GM23338 (cell line): ENCODE measurements around the gene BCR. TPM values are rescaled to one million over a fixed set of nuclear protein-coding genes. Genes with fewer than 3 reads are reported as not detected.

Source experiments
- ATAC-seq: fragments of 200-7000 bp; cut with Tn5 transposase; 3 replicates; pipeline ENCODE4 v1.9.1; 2020
- DNase-seq: peaks from one replicate; pipeline ENCODE4 v3.0.0-alpha.2; 2015; ENCODE audit warnings: low spot score
- H2AFZ ChIP-seq: fragments of 200-600 bp; sonication (generic); 2 replicates; pipeline ENCODE4 v1.8.0; 2016; ENCODE audit warnings: antibody characterized with exemption, mild to moderate bottlenecking, moderate library complexity
- H3F3A ChIP-seq: fragments of 200-600 bp; sonication (generic); replicated peaks from 2 replicates; pipeline ENCODE4 v1.8.0; 2017; ENCODE audit warnings: antibody characterized with exemption, mixed run types, low read depth
- H3K27ac ChIP-seq: fragments of 200-600 bp; sonication (generic); 2 replicates; pipeline ENCODE4 v1.6.1; 2016; ENCODE audit warnings: low read depth
- H3K27me3 ChIP-seq: fragments of 200-600 bp; sonication (generic); 2 replicates; pipeline ENCODE4 v1.8.0; 2016; ENCODE audit warnings: mild to moderate bottlenecking, mixed run types, moderate library complexity; ENCODE audit not compliant: insufficient read depth
- H3K36me3 ChIP-seq: fragments of 200-600 bp; sonication (generic); 2 replicates; pipeline ENCODE4 v1.8.0; 2016; ENCODE audit warnings: mild to moderate bottlenecking; ENCODE audit not compliant: insufficient read depth
- H3K4me1 ChIP-seq: fragments of 200-600 bp; sonication (generic); 2 replicates; pipeline ENCODE4 v1.8.0; 2016; ENCODE audit warnings: mild to moderate bottlenecking, moderate library complexity; ENCODE audit not compliant: insufficient read depth
- H3K4me2 ChIP-seq: fragments of 200-600 bp; sonication (generic); 2 replicates; pipeline ENCODE4 v1.7.1; 2017; ENCODE audit warnings: mixed run types
- H3K4me3 ChIP-seq: fragments of 200-600 bp; sonication (generic); 2 replicates; pipeline ENCODE4 v1.6.1; 2016; ENCODE audit warnings: mixed run types
- H3K79me2 ChIP-seq: fragments of 200-600 bp; sonication (generic); replicated peaks from 2 replicates; pipeline ENCODE4 v1.8.0; 2017; ENCODE audit warnings: mild to moderate bottlenecking; ENCODE audit not compliant: insufficient read depth
- H3K9me2 ChIP-seq: fragments of 200-600 bp; sonication (generic); 2 replicates; pipeline ENCODE4 v1.8.0; 2017; ENCODE audit not compliant: insufficient read depth
- H4K20me1 ChIP-seq: fragments of 200-600 bp; sonication (generic); replicated peaks from 2 replicates; pipeline ENCODE4 v1.8.0; 2017; ENCODE audit warnings: mild to moderate bottlenecking; ENCODE audit not compliant: insufficient read depth
- H3K27ac Mint-ChIP-seq: 2 replicates; pipeline ENCODE4 v1.8.0; 2020; ENCODE audit warnings: inconsistent platforms, mild to moderate bottlenecking, moderate library complexity, mixed read lengths
- H3K27me3 Mint-ChIP-seq: 3 replicates; pipeline ENCODE4 v1.8.0; 2022; ENCODE audit warnings: low read depth, mild to moderate bottlenecking, moderate library complexity, mixed read lengths, inconsistent platforms; ENCODE audit not compliant: insufficient read depth, poor library complexity
- H3K36me3 Mint-ChIP-seq: 3 replicates; pipeline ENCODE4 v1.8.0; 2021; ENCODE audit warnings: low read depth, mild to moderate bottlenecking, inconsistent platforms, moderate library complexity, mixed read lengths
- H3K4me1 Mint-ChIP-seq: 3 replicates; pipeline ENCODE4 v1.8.0; 2020; ENCODE audit warnings: mild to moderate bottlenecking, inconsistent platforms, mixed read lengths
- H3K4me3 Mint-ChIP-seq: 3 replicates; pipeline ENCODE4 v1.8.0; 2021; ENCODE audit warnings: moderate library complexity, mild to moderate bottlenecking, inconsistent platforms, mixed read lengths
- H3K9me3 Mint-ChIP-seq: 3 replicates; pipeline ENCODE4 v1.8.0; 2020; ENCODE audit warnings: moderate library complexity, mild to moderate bottlenecking, inconsistent platforms, mixed read lengths
- CREB1 ChIP-seq: fragments of 250-450 bp; sonication (Bioruptor Pico); IDR thresholded peaks from 2 replicates; pipeline ENCODE4 v1.5.0; 2020; ENCODE audit warnings: low read depth, mild to moderate bottlenecking, moderate library complexity
- CTCF ChIP-seq, 2 experiments: fragments of 200-600 bp in 1 of 2; sonication (generic) in 1 of 2; conservative IDR thresholded peaks; 2 replicates each; pipeline versions ENCODE4 v1.5.1 to v1.6.1; 2016 to 2017; ENCODE audit warnings: antibody characterized with exemption in 2 of 2, low read depth in 2 of 2, mild to moderate bottlenecking in 2 of 2, moderate library complexity in 1 of 2
- EZH2phosphoT487 ChIP-seq: fragments of 200-600 bp; sonication (generic); IDR thresholded peaks from one replicate; pipeline ENCODE4 v1.8.1; 2018; ENCODE audit warnings: antibody characterized with exemption; ENCODE audit not compliant: unreplicated experiment
- JUNB ChIP-seq: IDR thresholded peaks from one replicate; pipeline ENCODE4 v1.6.1; 2016; ENCODE audit warnings: antibody characterized with exemption; ENCODE audit not compliant: unreplicated experiment
- NANOG ChIP-seq: IDR thresholded peaks from 2 replicates; pipeline ENCODE4 v1.6.1; 2016; ENCODE audit warnings: antibody characterized with exemption, borderline replicate concordance
- REST ChIP-seq: IDR thresholded peaks from one replicate; pipeline ENCODE4 v1.6.1; 2018; ENCODE audit warnings: antibody characterized with exemption; ENCODE audit not compliant: unreplicated experiment
- ZNF114 ChIP-seq: fragments of 250-450 bp; sonication (Bioruptor Pico); IDR thresholded peaks from 2 replicates; pipeline ENCODE4 v1.5.0; 2020; ENCODE audit warnings: mild to moderate bottlenecking, moderate library complexity
- ZNF331 ChIP-seq: fragments of 250-450 bp; sonication (Bioruptor Pico); IDR thresholded peaks from 2 replicates; pipeline ENCODE4 v1.5.0; 2020; ENCODE audit warnings: low read depth, mild to moderate bottlenecking, moderate library complexity
- polyA plus RNA-seq: library from polyadenylated mRNA; unstranded; fragments of >200 nt; fragmentation: Nextera tagmentation; extraction: Ambion mirVana; gene quantifications from 2 replicates; pipeline ENCODE4 v1.2.1, GENCODE V29; 2016
- total RNA-seq: library from RNA; depleted of rRNA; stranded (reverse); fragments of >200 nt; shearing (Covaris generic); gene quantifications from 2 replicates; pipeline ENCODE4 v1.2.3, GENCODE V29; 2014

BCR gene
- total and polyA plus RNA-seq, 2 experiments from 2014 or later, result 17.7 to 121 TPM

GRCh38 chr22:23232094-23232905 is 52.0 kb downstream of the BCR start:
- peaks cover 15% of the 10 kb centered on the region; the same call in 1 of the 2 replicates for H3F3A ChIP-seq
- H3K36me3 Mint-ChIP-seq, result peaks cover 47% of the 10 kb centered on the region

More at GRCh38 chr22:23232094-23232905, 52.0 kb downstream of the BCR start:
- H3K4me1 Mint-ChIP-seq, result peaks cover 69% of the 10 kb centered on the region
- Histone ChIP-seq H3K9me2 (no peaks in the 10 kb centered on the region), H2AFZ (no peak overlapping the region), H3K4me1 (peaks cover 55% of the 10 kb centered on the region), H3K36me3 (peaks cover 7% of the 10 kb centered on the region; the same call in 1 of the 2 replicates), H3K27me3 (no peaks in the 10 kb centered on the region), H3K79me2 (peaks cover 100% of the 10 kb centered on the region), H3K27ac (no peak overlapping the region), H4K20me1 (peaks cover 11% of the 10 kb centered on the region), H3K4me3 (no peak overlapping the region), H3K4me2 (peak overlapping the region; percentile 45)
- DNase-seq (no peak), ATAC-seq (no peak)
- peaks cover 33% of the 10 kb centered on the region for H3K9me3 Mint-ChIP-seq
- TF ChIP-seq JUNB, result no peak
- TF ChIP-seq EZH2phosphoT487, result no peak
- TF ChIP-seq NANOG, result no peak
- no peak for TF ChIP-seq CTCF (conservative IDR thresholded peaks at IDR 0.05; ENCODE audit: low read depth in 2 of 2)
- no peak for TF ChIP-seq ZNF114 (CRISPR knock-in tag)
- TF ChIP-seq ZNF331 (CRISPR knock-in tag), result no peak
- TF ChIP-seq CREB1, result no peak
- no peak for TF ChIP-seq REST
- no peak overlapping the region for H3K4me3 Mint-ChIP-seq
- H3K27me3 Mint-ChIP-seq, result peaks cover 12% of the 10 kb centered on the region
- H3K27ac Mint-ChIP-seq, result peak overlapping the region; percentile 91
